ENCODE data around the gene FAM217A. TPM values are rescaled to one million over a fixed set of nuclear protein-coding genes. Genes with fewer than 3 reads are reported as not detected.

The FAM217A gene
- total and polyA plus RNA-seq, 2 of the 8 experiments (the other 6 are each of a cell fraction or from before 2014, with no cell fraction given): 0.03 TPM; not detected in 1

DNA sequence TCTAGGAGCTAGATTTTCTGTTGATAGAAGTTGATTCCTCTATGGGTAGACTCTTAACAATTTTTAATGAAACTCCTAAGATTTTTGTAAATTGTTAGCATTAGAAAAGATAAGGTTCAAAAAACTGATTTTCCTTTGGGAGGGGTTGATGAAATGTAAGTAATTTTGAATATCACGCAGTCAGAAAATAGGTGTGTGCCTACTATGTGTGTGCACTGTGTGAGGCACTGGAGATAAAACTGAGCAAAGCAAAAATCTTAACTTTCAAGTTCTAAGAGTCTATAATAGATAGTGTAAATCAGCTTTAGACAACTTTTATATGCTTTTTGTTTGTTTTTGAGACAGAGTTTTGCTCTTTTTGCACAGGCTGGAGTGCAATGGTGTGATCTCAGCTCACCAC lies 53.3 kb downstream of the FAM217A start (continued):
- no peak for TF ChIP-seq SIRT6 (IDR thresholded peaks at IDR 0.05; ENCODE audit: low read length)

Data from H1 (cell line).